CD14-positive monocyte (primary cell): ENCODE data around the gene HTR2A. TPM values are rescaled to one million over a fixed set of nuclear protein-coding genes. Genes with fewer than 3 reads are reported as not detected.

ENCODE experiments used
- DNase-seq, 3 donors: peaks; one replicate each; pipeline ENCODE4 v3.0.0-alpha.2; 2011 to 2022
- H2AFZ ChIP-seq: 2 replicates; pipeline ENCODE4 v1.6.0; 2012; ENCODE audit warnings: mild to moderate bottlenecking, low read depth, low read length, inconsistent platforms; ENCODE audit not compliant: insufficient read depth, poor library complexity, severe bottlenecking
- H3K27ac ChIP-seq, 2 donors: 1 replicate in 1 of 2; 2 replicates in 1 of 2; pipeline ENCODE4 v1.5.1; 2012 to 2013; ENCODE audit warnings: low read length in 2 of 2, control low read depth in 1 of 2, inconsistent platforms in 1 of 2, low read depth in 1 of 2, mild to moderate bottlenecking in 1 of 2
- H3K27me3 ChIP-seq, 2 donors: one replicate each; pipeline versions ENCODE4 v1.6.0 to v1.6.1; 2011 to 2013; ENCODE audit warnings: low read length in 2 of 2; ENCODE audit not compliant: control insufficient read depth in 2 of 2, insufficient read depth in 2 of 2
- H3K36me3 ChIP-seq, 2 donors: replicated peaks in 1 of 2; 1 replicate in 1 of 2; 2 replicates in 1 of 2; pipeline versions ENCODE4 v1.5.1 to v1.6.1; 2012 to 2013; ENCODE audit warnings: low read length in 2 of 2, control low read depth in 1 of 2, inconsistent platforms in 1 of 2, mild to moderate bottlenecking in 1 of 2; ENCODE audit not compliant: insufficient read depth in 2 of 2, control insufficient read depth in 1 of 2
- H3K4me1 ChIP-seq, 2 donors: 1 replicate in 1 of 2; 2 replicates in 1 of 2; pipeline versions ENCODE4 v1.5.1 to v1.6.1; 2012 to 2013; ENCODE audit warnings: low read length in 2 of 2, control low read depth in 1 of 2, inconsistent platforms in 1 of 2, mild to moderate bottlenecking in 1 of 2, moderate library complexity in 1 of 2; ENCODE audit not compliant: insufficient read depth in 2 of 2, control insufficient read depth in 1 of 2
- H3K4me2 ChIP-seq: replicated peaks from 2 replicates; pipeline ENCODE3; 2012; ENCODE audit warnings: low read length, moderate library complexity, mild to moderate bottlenecking; ENCODE audit not compliant: poor library complexity, severe bottlenecking; ENCODE audit errors: extremely low read depth
- H3K4me3 ChIP-seq, 3 experiments: fragments of 200-600 bp in 1 of 3; sonication (generic) in 1 of 3; replicated peaks in 1 of 3; 1 replicate in 2 of 3; 2 replicates in 1 of 3; pipeline ENCODE4 v1.5.1; 2011 to 2013; ENCODE audit warnings: low read length in 3 of 3, mild to moderate bottlenecking in 3 of 3, control low read depth in 2 of 3, low read depth in 2 of 3, inconsistent platforms in 1 of 3, moderate library complexity in 1 of 3
- H3K79me2 ChIP-seq: 2 replicates; pipeline ENCODE4 v1.6.0; 2012; ENCODE audit warnings: mild to moderate bottlenecking, control low read depth, inconsistent platforms, low read length, moderate library complexity; ENCODE audit not compliant: insufficient read depth
- H3K9ac ChIP-seq: 2 replicates; pipeline ENCODE4 v1.6.0; 2017; ENCODE audit warnings: low read length, mild to moderate bottlenecking; ENCODE audit not compliant: insufficient read depth, poor library complexity, severe bottlenecking
- H3K9me3 ChIP-seq, 2 donors: replicated peaks in 1 of 2; 1 replicate in 1 of 2; 2 replicates in 1 of 2; pipeline versions ENCODE4 v1.5.1 to v1.6.1; 2012 to 2013; ENCODE audit warnings: low read length in 2 of 2, control low read depth in 1 of 2; ENCODE audit not compliant: control insufficient read depth in 1 of 2, insufficient read depth in 1 of 2
- H4K20me1 ChIP-seq: 2 replicates; pipeline ENCODE4 v1.6.0; 2012; ENCODE audit warnings: mild to moderate bottlenecking, low read length, control low read depth, moderate library complexity; ENCODE audit not compliant: insufficient read depth
- H3K27ac Mint-ChIP-seq, 7 donors: one replicate each; pipeline ENCODE4 v1.8.0; 2020; ENCODE audit warnings: mild to moderate bottlenecking in 7 of 7, mixed read lengths in 7 of 7, moderate library complexity in 6 of 7, inconsistent platforms in 2 of 7
- H3K27me3 Mint-ChIP-seq, 3 donors: one replicate each; pipeline ENCODE4 v1.8.0; 2021 to 2022; ENCODE audit warnings: low read depth in 3 of 3, mild to moderate bottlenecking in 3 of 3, mixed read lengths in 3 of 3, moderate library complexity in 3 of 3, inconsistent platforms in 1 of 3
- H3K36me3 Mint-ChIP-seq, 2 donors: one replicate each; pipeline ENCODE4 v1.8.0; 2020; ENCODE audit warnings: mixed read lengths in 2 of 2, inconsistent platforms in 1 of 2, mild to moderate bottlenecking in 1 of 2
- H3K4me1 Mint-ChIP-seq: one replicate; pipeline ENCODE4 v1.8.0; 2020; ENCODE audit warnings: mild to moderate bottlenecking, mixed read lengths
- H3K4me3 Mint-ChIP-seq, 2 donors: one replicate each; pipeline ENCODE4 v1.8.0; 2020; ENCODE audit warnings: mild to moderate bottlenecking in 2 of 2, mixed read lengths in 2 of 2, moderate library complexity in 1 of 2
- H3K9me3 Mint-ChIP-seq, 7 donors: one replicate each; pipeline ENCODE4 v1.8.0; 2020 to 2022; ENCODE audit warnings: mixed read lengths in 7 of 7, mild to moderate bottlenecking in 6 of 7, moderate library complexity in 6 of 7, inconsistent platforms in 2 of 7
- WGBS: methylation state at CpG from one replicate; pipeline ENCODE4 v1.1.5; 2013; ENCODE audit warnings: missing lambda C conversion rate; ENCODE audit not compliant: insufficient coverage; 5-methylcytosine and 5-hydroxymethylcytosine counted together
- intact Hi-C, 2 donors: fragments of 100-400 bp; cut with micrococcal nuclease; formaldehyde crosslinking; loops; one replicate each; pipeline versions ENCODE4 v1.15.0 to v1.15.1; 2023
- polyA plus RNA-seq, 3 donors: library from polyadenylated mRNA; depleted of rRNA in 1 of 3; unstranded in 2 of 3; stranded (reverse) in 1 of 3; fragments of 300-500 nt in 2 of 3; fragments of >200 nt in 1 of 3; fragmentation: Illumina TruSeq in 2 of 3; gene quantifications; 1 replicate in 2 of 3; 2 replicates in 1 of 3; pipeline ENCODE4 v1.2.3, GENCODE V29; 2012 to 2021
- TF ChIP-seq, protein P1 (sequence below): fragments of 200-600 bp; IDR thresholded peaks from one replicate; pipeline ENCODE4 v1.8.0; 2022; ENCODE audit warnings: antibody characterized with exemption, mild to moderate bottlenecking

Gene HTR2A
- polyA plus RNA-seq, 3 donors: not detected

DNA sequence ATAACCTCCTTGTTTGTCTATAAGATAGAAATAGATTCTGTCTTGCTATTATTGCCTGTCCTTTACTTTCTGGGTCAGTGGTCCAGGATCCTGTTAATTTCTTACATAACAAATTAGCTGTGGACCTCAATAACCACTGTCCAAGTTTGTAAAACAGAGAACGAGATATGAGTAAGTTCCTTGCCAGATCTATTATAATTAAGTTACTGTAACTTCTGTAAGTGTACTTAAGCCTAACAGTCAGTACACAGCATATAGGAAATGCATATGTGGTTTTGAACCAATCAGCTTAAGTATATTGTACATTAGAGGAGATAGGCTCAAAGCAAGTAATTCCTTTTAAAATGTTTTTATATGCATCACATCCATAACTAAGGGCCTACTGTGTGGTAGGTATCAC lies 34.9 kb downstream of the HTR2A start:
- Mint-ChIP-seq H3K4me1 (peaks cover 51% of the 10 kb centered on the region), H3K36me3 (peaks cover 0 to 2% of the 10 kb centered on the region in 2 donors), H3K27me3 (peaks cover 0 to 3% (median 0%) of the 10 kb centered on the region in 3 donors), H3K27ac (no peak overlapping the region), H3K4me3 (no peak overlapping the region), H3K9me3 (peaks cover 0 to 7% (median 3%) of the 10 kb centered on the region in 7 donors)
- Histone ChIP-seq H2AFZ (peak overlapping the region; percentile 22), H3K4me3 (no peak overlapping the region), H3K27ac (no peak overlapping the region), H3K9me3 (no peaks in the 10 kb centered on the region), H3K27me3 (no peaks in the 10 kb centered on the region), H4K20me1 (no peaks in the 10 kb centered on the region), H3K9ac (no peak overlapping the region), H3K79me2 (no peaks in the 10 kb centered on the region), H3K36me3 (no peaks in the 10 kb centered on the region), H3K4me1 (peaks cover 29 to 35% of the 10 kb centered on the region in 2 donors), H3K4me2 (no peak overlapping the region)
- intact Hi-C loops: no loop called here
- TF ChIP-seq, protein P1, sequence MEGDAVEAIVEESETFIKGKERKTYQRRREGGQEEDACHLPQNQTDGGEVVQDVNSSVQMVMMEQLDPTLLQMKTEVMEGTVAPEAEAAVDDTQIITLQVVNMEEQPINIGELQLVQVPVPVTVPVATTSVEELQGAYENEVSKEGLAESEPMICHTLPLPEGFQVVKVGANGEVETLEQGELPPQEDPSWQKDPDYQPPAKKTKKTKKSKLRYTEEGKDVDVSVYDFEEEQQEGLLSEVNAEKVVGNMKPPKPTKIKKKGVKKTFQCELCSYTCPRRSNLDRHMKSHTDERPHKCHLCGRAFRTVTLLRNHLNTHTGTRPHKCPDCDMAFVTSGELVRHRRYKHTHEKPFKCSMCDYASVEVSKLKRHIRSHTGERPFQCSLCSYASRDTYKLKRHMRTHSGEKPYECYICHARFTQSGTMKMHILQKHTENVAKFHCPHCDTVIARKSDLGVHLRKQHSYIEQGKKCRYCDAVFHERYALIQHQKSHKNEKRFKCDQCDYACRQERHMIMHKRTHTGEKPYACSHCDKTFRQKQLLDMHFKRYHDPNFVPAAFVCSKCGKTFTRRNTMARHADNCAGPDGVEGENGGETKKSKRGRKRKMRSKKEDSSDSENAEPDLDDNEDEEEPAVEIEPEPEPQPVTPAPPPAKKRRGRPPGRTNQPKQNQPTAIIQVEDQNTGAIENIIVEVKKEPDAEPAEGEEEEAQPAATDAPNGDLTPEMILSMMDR: no peak
- WGBS: no CpG with 5 or more reads among the region's 1 CpG
- DNase-seq: no peak

DNA sequence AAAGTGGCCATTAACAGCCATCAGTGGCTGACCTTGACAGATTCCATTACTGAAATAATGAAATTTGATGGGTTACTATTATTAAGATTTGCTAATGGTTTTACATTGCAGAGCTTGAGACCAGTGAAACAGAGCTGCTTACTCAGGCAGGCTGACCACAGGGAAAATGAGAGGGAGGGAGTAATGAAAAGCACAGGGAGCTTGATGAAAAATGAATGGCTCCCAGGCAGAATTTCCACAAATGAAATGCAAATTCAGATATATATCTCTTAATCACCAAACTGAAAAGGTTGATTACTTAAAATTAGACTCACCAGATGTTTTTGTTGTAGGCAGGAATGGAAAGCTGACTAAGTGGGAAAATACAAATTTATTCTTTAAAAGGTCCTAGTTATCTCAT lies 36.1 kb downstream of the HTR2A start:
- no peaks in the 10 kb centered on the region for H3K9me3 ChIP-seq
- H3K4me3 Mint-ChIP-seq: no peak overlapping the region
- no peak for DNase-seq
- no peak overlapping the region for H3K9ac ChIP-seq
- H3K9me3 Mint-ChIP-seq: peaks cover 0 to 7% (median 3%) of the 10 kb centered on the region in 7 donors
- no peak overlapping the region for H3K4me3 ChIP-seq
- H3K27me3 ChIP-seq: no peaks in the 10 kb centered on the region
- H3K27me3 Mint-ChIP-seq: peaks cover 0 to 4% (median 0%) of the 10 kb centered on the region in 3 donors
- H3K36me3 ChIP-seq: no peaks in the 10 kb centered on the region
- no peaks in the 10 kb centered on the region for H4K20me1 ChIP-seq
- no peak overlapping the region for H2AFZ ChIP-seq
- intact Hi-C loops: no loop called here
- peaks cover 0 to 2% of the 10 kb centered on the region in 2 donors for H3K36me3 Mint-ChIP-seq
- peaks cover 23 to 27% of the 10 kb centered on the region in 2 donors for H3K4me1 ChIP-seq
- H3K79me2 ChIP-seq: no peaks in the 10 kb centered on the region
- no peak overlapping the region for H3K27ac ChIP-seq
- H3K4me2 ChIP-seq: no peak overlapping the region
- peaks cover 45% of the 10 kb centered on the region for H3K4me1 Mint-ChIP-seq
- TF ChIP-seq, protein P1: no peak
- H3K27ac Mint-ChIP-seq: no peak overlapping the region
